Neural cell (in vitro differentiated cells): ENCODE data around the gene RC3H2.

Experiments
- CTCF ChIP-seq: fragments of 450-650 bp; IDR thresholded peaks from 2 replicates; pipeline ENCODE4 v1.5.1; 2014; ENCODE audit warnings: antibody characterized with exemption, mild to moderate bottlenecking, moderate library complexity; ENCODE audit not compliant: poor library complexity, severe bottlenecking
- EP300 ChIP-seq: fragments of 450-650 bp; conservative IDR thresholded peaks from 2 replicates; pipeline ENCODE4 v1.6.1; 2014; ENCODE audit warnings: antibody characterized with exemption, mild to moderate bottlenecking, moderate library complexity; ENCODE audit not compliant: poor library complexity, severe bottlenecking
- EZH2 ChIP-seq: fragments of 200-600, 300-800 bp; shearing (Covaris generic), sonication (generic); IDR thresholded peaks from 2 replicates; pipeline ENCODE4 v1.6.1; 2014; ENCODE audit warnings: antibody characterized with exemption, low read length, borderline replicate concordance, mild to moderate bottlenecking; ENCODE audit not compliant: insufficient read depth, poor library complexity, severe bottlenecking
- MXI1 ChIP-seq: fragments of 450-650 bp; conservative IDR thresholded peaks from 2 replicates; pipeline ENCODE4 v1.6.1; 2014; ENCODE audit warnings: antibody characterized with exemption, mild to moderate bottlenecking; ENCODE audit not compliant: poor library complexity, severe bottlenecking
- POLR2AphosphoS5 ChIP-seq: IDR thresholded peaks from 2 replicates; pipeline ENCODE4 v1.6.1; 2012
- RAD21 ChIP-seq: fragments of 450-650 bp; conservative IDR thresholded peaks from 2 replicates; pipeline ENCODE4 v1.6.1; 2014; ENCODE audit warnings: antibody characterized with exemption, mild to moderate bottlenecking, moderate library complexity
- REST ChIP-seq: IDR thresholded peaks from 2 replicates; pipeline ENCODE4 v1.6.1; 2012; ENCODE audit warnings: borderline replicate concordance
- SMC3 ChIP-seq: fragments of 450-650 bp; conservative IDR thresholded peaks from 2 replicates; pipeline ENCODE4 v1.6.1; 2014; ENCODE audit warnings: antibody characterized with exemption, mild to moderate bottlenecking, moderate library complexity; ENCODE audit not compliant: poor library complexity
- TAF1 ChIP-seq: IDR thresholded peaks from 2 replicates; pipeline ENCODE4 v1.6.1; 2012; ENCODE audit warnings: low read depth

DNA sequence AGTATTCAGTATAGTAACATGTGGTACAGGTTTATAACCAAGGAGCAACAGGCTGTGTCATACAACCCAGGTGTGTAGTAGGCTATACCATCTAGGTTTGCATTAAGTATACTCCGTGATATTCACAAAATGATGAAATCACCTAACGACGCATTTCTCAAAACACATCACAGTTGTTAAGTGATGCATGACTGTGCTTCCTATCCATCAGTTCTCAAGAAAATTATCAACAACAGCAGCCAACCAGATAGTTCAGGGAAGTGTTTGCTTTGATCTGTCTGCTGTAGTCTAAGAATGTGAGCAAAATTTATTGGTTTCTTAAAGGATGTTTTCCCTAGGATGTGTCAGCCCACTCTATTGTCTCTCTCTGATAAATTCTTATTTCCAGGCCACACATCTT lies 18.8 kb upstream of the RC3H2 start:
- TF ChIP-seq CTCF: no peak
- TF ChIP-seq RAD21: no peak
- TF ChIP-seq EZH2: no peak
- TF ChIP-seq REST: no peak
- TF ChIP-seq POLR2AphosphoS5: no peak
- no peak for TF ChIP-seq EP300
- no peak for TF ChIP-seq MXI1
- no peak for TF ChIP-seq TAF1
- TF ChIP-seq SMC3: no peak
